ENCODE measurements around the gene PYCARD.
"Not testable (repeated sequence)": the region's sequence is repeated elsewhere in the genome, so short reads cannot be mapped to it uniquely, and the experiment has no call there.

Gene PYCARD

DNA sequence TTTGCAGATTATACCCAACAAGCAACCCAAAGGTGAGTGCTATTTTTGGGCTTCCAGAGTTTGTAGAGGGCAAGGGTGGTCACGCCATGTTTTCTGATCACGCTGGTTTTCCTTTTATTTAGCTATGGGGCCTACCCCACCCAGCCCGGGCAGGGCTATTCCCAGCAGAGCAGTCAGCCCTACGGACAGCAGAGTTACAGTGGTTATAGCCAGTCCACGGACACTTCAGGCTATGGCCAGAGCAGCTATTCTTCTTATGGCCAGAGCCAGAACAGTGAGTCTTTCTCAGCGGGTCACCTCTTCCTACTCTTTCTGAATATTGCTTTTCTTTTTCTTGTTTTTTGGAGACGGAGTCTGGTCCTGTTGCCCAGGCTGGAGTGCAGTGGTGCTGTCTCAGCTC lies 20.2 kb downstream of the PYCARD start:
- ChIA-PET POLR2A (interaction anchor here (0.5 to 2.0 kb wide), 7 partner anchors 10 to 691 kb away, joined by 3 to 21 read pairs (median 3); partner anchors contain the start of genes PYCARD and ZNF267), CTCF (interaction anchor here (1.0 to 1.5 kb wide), 5 partner anchors 22 to 260 kb away, joined by 3 to 4 read pairs (median 3); partner anchors contain the start of gene ZNF843)
- DNase-seq (ENCODE audit: extremely low spot score): no peak
- TF ChIP-seq CTCF (IDR thresholded peaks at IDR 0.05; ENCODE audit: control extremely low read depth, extremely low read depth, low read depth, missing control alignments): no peak

DNA sequence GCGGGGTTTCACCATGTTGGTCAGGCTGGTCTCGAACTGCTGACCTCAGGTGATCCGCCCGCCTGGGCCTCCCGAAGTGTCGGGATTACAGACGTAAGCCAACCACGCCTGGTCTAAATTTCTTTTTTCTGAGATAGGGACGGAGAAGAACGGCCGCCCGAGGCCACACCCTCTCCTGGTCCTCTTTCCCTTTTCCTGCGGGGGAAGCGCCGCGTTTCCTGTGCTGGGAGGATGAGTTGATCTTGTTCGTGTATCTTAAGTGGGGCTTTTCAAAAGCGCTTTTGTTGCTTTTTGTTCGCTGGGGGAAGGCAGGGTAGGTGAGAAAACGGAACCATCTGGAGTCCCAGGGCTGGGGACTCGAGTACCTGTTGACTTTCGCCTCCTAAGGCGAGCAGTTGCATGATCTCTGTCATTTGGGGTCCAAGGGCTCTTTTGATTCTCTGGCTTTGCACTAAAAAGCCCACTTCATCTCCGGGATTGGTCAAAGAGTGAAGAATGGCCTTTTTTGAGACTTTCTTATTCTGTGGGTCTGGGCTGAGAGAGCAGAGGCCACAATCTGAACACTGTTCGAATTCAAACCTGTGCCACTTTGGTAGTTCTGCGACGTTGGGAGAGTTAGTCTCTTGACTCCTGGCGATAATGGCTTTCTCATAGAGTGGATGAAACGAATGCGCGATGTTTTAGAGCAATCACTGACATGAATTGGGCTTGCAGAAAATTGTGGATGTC lies 21.3 kb downstream of the PYCARD start:
- DNase-seq (ENCODE audit: extremely low spot score): no peak
- no peak for TF ChIP-seq CTCF (IDR thresholded peaks at IDR 0.05; ENCODE audit: control extremely low read depth, extremely low read depth, low read depth, missing control alignments)
- CTCF ChIA-PET: interaction anchor here (1.4 to 2.2 kb wide), 2 partner anchors 39 kb away, joined by 4 to 13 read pairs; no protein-coding TSS in a partner anchor
- POLR2A ChIA-PET: interaction anchor here (0.6 to 2.1 kb wide), 23 partner anchors 9 to 692 kb away, joined by 3 to 29 read pairs (median 9); partner anchors contain the start of genes ARMC5, KAT8, PRSS8 and PYCARD

DNA sequence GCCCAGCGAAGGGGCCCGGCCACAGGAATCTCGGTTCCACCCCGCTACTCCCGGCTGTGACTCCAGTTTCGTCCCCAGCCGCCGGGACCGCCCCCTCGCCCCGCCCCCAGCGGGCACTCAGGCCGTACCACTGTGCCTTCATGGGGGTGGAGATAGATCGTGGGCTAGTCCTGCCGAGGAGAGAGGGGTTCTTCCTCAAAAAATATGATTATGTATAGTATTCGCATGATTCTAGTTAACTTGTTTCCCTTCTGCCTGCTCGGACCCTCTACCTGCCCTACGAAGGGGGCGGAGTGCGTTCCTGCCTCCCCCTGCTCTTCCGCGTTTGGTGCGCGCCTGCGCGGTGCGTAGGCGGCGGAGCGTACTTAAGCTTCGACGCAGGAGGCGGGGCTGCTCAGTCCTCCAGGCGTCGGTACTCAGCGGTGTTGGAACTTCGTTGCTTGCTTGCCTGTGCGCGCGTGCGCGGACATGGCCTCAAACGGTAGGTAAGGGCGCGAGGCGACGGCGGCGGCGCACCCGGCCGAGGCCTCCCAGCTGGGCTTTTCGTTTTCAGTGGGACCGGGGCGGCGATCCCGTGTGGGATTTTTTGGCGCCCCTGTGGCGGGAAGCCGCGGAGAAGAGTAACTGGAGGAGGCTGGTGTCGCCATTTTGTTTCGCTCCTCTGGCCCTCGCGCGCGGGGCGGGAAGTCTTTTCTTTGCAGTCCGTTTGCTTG lies 22.7 kb downstream of the PYCARD start, which contains the start of gene FUS:
Gene FUS (plus strand): TSS at position 393 of the 713 bp plus-strand sequence. CDS start 76 bp downstream, at position 469.
- DNase-seq (ENCODE audit: extremely low spot score): peak; percentile 96
- ChIA-PET POLR2A (interaction anchor here (0.7 to 2.1 kb wide), 40 partner anchors 9 to 697 kb away, joined by 3 to 29 read pairs (median 5); partner anchors contain the start of genes ARMC5, COX6A2, HSD3B7 and KAT8), CTCF (interaction anchor here (2.2 kb wide), 1 partner anchor 37 kb away, joined by 13 read pairs; no protein-coding TSS in a partner anchor)
- TF ChIP-seq CTCF (IDR thresholded peaks at IDR 0.05; ENCODE audit: control extremely low read depth, extremely low read depth, low read depth, missing control alignments): no peak

DNA sequence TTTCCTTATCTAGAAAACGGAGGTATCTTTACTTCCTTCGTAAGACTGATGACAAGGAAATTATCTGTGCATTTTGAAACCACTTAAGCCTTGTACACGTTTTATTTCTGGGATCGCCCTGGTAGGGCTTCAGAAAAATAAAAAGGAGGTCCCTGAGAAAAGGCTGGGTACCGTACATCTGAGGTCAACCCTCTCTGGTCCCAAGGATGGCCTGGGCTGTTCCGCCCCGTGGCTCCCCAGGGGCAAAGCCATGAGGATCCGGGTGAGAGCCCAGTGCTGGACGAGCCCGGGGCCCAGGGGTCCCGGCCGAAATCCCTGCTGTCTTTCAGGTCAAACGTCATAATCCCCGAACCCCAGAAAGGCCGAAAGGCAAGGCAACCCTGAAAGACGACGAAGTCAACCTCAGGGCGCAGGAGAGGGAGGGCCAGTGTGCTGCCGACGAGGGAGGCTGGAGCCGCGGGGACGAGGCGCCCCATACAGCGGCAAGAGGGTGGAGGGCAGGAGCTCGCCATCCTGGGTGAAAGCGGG lies 23.3 kb downstream of the PYCARD start:
- DNase-seq (ENCODE audit: extremely low spot score): no peak
- no peak for TF ChIP-seq CTCF (IDR thresholded peaks at IDR 0.05; ENCODE audit: control extremely low read depth, extremely low read depth, low read depth, missing control alignments)
- ChIA-PET POLR2A (interaction anchor here (0.9 to 2.1 kb wide), 26 partner anchors 8 to 698 kb away, joined by 3 to 29 read pairs (median 7); partner anchors contain the start of genes ARMC5, COX6A2, HSD3B7 and KAT8), CTCF (interaction anchor here (2.2 kb wide), 1 partner anchor 37 kb away, joined by 13 read pairs; no protein-coding TSS in a partner anchor)

DNA sequence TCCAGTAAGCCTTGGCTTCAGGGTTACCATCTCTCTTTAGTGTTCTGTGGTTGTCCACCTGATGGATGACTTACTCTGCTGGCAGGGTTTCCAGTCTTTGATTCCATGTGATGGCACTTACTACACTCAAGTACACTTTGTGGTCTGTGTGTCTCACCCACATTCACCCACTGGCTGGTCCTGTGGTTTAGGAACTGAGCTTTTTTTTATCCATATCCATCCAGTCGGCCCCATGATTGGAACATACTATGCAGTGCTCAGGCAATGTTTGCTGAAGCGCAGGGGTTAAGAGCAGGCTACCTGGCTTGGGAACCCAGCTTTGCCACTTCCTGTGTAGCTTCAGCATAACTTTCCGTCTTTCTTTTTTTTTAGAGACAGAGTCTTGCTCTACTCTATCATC lies 25.4 kb downstream of the PYCARD start:
- POLR2A ChIA-PET: interaction anchor here (0.7 kb wide), 1 partner anchor 29 kb away, joined by 6 read pairs; no protein-coding TSS in a partner anchor
- CTCF ChIA-PET: interaction anchor here (0.8 to 4.8 kb wide), 5 partner anchors 17 to 205 kb away, joined by 3 to 24 read pairs (median 4); no protein-coding TSS in a partner anchor
- DNase-seq (ENCODE audit: extremely low spot score): no peak
- TF ChIP-seq CTCF (IDR thresholded peaks at IDR 0.05; ENCODE audit: control extremely low read depth, extremely low read depth, low read depth, missing control alignments): no peak

- POLR2A ChIA-PET; DNase-seq (ENCODE audit: extremely low spot score); CTCF ChIA-PET: not testable (repeated sequence)
These were observed 32.5 kb downstream of the PYCARD start for GRCh38 chr16:31170048-31170447.
